LNCaP clone FGC (cell line): Measurements from ENCODE around the gene FADS1.

Experiments
- DNase-seq: peaks from one replicate; pipeline ENCODE4 v3.0.0-alpha.2; 2011; ENCODE audit warnings: low read depth
- H3K4me3 ChIP-seq: 2 replicates; pipeline ENCODE4 v1.5.1; 2011; ENCODE audit warnings: mild to moderate bottlenecking, low read depth, low read length, control low read depth
- CTCF ChIP-seq: IDR thresholded peaks from 2 replicates; pipeline ENCODE4 v1.5.1; 2012; ENCODE audit warnings: mild to moderate bottlenecking; ENCODE audit not compliant: control insufficient read depth, insufficient read depth; ENCODE audit errors: extremely low read depth

Gene FADS1

GRCh38 chr11:61787928-61788491 lies 28.8 kb downstream of the FADS1 start:
- peak; percentile 42 for TF ChIP-seq CTCF
- no peak overlapping the region for H3K4me3 ChIP-seq
- DNase-seq = no peak

DNA sequence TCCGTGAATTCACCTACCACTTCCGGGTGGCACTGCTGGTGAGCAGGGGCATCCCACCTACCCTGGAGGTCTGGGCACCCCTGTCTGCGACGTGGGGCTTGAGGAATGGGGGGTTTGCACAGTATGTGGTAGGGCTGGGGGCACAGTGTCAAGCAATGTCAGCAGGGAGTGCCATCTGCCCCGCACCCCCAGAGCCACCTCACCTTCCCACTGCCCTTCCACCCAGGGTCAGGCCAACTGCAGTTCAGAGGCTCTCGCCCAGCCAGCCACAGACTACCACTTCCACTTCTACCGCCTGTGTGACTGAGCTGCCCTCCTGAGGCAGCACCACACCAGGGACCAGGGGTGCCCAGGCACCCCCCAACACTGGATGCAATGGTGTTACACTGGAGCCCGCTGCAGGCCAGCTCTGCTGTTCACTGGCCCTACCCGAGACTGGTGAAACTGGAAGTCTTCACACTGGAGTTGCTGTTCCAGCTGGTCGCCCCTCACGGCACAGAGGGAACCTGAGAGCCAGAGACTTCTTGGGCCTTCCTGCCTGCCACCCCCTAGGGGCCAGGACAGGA lies 30.9 kb downstream of the FADS1 start:
- no peak for TF ChIP-seq CTCF
- no peak overlapping the region for H3K4me3 ChIP-seq
- no peak for DNase-seq

DNA sequence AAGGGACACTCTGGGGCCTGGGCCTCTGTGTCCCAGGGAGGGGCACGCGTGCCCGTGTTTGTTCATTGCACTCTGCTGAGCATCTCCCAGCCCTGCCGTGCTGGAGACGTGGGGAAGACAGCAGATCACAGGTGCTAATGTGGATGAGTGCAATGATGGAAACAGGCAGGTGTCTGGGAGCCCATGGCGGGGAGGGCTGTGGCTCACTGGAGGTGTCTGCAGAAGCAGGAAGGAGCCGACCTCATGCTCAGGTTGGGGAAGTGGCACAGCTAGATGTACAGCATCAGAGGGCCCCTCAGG lies 32.3 kb downstream of the FADS1 start:
- no peak for DNase-seq
- H3K4me3 ChIP-seq = no peak overlapping the region
- no peak for TF ChIP-seq CTCF

DNA sequence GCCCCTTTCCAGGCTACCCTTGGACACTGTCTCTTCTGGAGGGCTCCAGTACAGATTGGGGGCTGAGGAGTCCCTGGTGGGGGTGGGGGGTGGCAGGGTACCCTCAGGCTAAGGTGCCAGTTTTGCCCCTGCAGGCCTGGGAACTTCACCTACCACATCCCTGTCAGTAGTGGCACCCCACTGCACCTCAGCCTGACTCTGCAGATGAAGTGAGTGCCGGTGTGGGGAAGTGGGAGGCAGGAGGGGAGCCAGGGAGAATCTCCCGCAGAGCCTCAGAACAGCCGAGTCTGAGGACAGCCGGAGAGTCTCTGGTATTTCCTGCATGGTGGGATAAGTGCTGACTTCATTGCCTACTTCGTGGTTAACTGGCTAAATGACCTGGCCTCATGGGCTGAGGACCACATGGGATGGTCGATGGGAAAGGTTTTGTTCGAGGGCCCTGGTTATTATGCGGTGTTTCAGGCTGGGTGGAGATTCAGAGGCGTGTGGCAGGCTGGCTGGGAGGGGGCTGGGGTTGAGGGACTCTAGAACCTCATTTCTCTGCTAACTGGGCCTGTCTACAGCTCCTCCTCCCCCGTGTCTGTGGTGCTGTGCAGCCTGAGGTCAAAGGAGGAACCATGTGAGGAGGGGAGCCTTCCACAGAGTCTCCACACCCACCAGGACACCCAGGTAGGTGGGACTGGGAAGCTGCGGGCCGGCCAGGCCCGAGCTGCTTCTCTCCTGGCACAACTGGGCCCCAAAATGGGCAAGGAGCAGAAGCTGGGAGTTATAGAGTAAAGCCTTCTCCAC lies 32.9 kb downstream of the FADS1 start:
- no peak overlapping the region for H3K4me3 ChIP-seq
- TF ChIP-seq CTCF = no peak
- no peak for DNase-seq

DNA sequence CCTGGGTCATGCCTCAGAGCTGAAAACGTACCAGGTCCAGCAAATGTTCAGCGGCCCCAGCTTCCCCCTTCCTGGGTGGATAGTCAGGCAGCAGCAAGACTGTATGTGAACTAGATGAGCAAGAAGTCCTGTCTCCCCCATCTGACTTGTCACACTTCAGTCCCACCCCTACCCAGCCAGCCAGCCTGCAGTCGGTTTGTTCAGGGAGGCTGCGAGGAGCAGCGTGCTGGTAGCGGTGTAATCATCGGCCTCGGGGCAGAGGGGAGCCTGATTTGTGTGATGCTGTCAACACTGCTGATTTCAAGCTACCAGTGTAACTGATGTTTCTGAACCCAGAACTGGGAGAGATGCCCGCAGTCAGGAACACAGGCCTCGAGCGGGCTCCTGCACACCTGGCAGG lies 34.0 kb downstream of the FADS1 start:
- TF ChIP-seq CTCF = no peak
- DNase-seq = no peak

GRCh38 chr11:61782299-61782698 lies 34.5 kb downstream of the FADS1 start:
- no peak for TF ChIP-seq CTCF
- DNase-seq = no peak
- H3K4me3 ChIP-seq = no peak overlapping the region

More for the DNA sequence above, 34.0 kb downstream of the FADS1 start:
- H3K4me3 ChIP-seq = no peak overlapping the region
